Activated naive CD4-positive, alpha-beta T cell treated with anti-CD3 and anti-CD28 coated beads, Interleukin-2, amount 10 ng/mL, durations not matched to agents 7 days and 5 days (primary cell): ENCODE results near the gene ADD3.
"Not testable (repeated sequence)": the region's sequence is repeated elsewhere in the genome, so short reads cannot be mapped to it uniquely, and the experiment has no call there.

Source experiments
- CTCF ChIA-PET: fragments of 350-600 bp; sonication (Branson Sonifier 250); formaldehyde crosslinking; loops from one replicate; lab custom pipeline; 2021; ENCODE audit warnings: antibody characterized with exemption; lab: Charles Lee
- DNase-seq: peaks from one replicate; pipeline ENCODE4 v3.0.0-alpha.2; 2020
- H3K27ac Mint-ChIP-seq: one replicate; pipeline ENCODE4 v1.8.0; 2021; ENCODE audit warnings: mild to moderate bottlenecking, moderate library complexity, mixed read lengths
- H3K27me3 Mint-ChIP-seq: one replicate; pipeline ENCODE4 v1.8.0; 2021; ENCODE audit warnings: mild to moderate bottlenecking, mixed read lengths
- H3K36me3 Mint-ChIP-seq: one replicate; pipeline ENCODE4 v1.8.0; 2021; ENCODE audit warnings: mixed read lengths
- H3K4me1 Mint-ChIP-seq: one replicate; pipeline ENCODE4 v1.8.0; 2021; ENCODE audit warnings: mixed read lengths
- H3K4me3 Mint-ChIP-seq: one replicate; pipeline ENCODE4 v1.8.0; 2021; ENCODE audit warnings: mild to moderate bottlenecking, moderate library complexity, mixed read lengths
- H3K9me3 Mint-ChIP-seq: one replicate; pipeline ENCODE4 v1.8.0; 2021; ENCODE audit warnings: mixed read lengths

The ADD3 gene

GRCh38 chr10:110040767-110041478 is 33.1 kb downstream of the ADD3 start:
- CTCF ChIA-PET, result no interaction called here
- no peak overlapping the region for H3K27ac Mint-ChIP-seq
- H3K9me3 Mint-ChIP-seq, result peaks cover 2% of the 10 kb centered on the region
- H3K27me3 Mint-ChIP-seq, result no peaks in the 10 kb centered on the region
- peaks cover 25% of the 10 kb centered on the region for H3K36me3 Mint-ChIP-seq
- no peak for DNase-seq
- H3K4me3 Mint-ChIP-seq, result no peak overlapping the region
- H3K4me1 Mint-ChIP-seq, result peaks cover 49% of the 10 kb centered on the region

GRCh38 chr10:110041479-110041829 is 33.7 kb downstream of the ADD3 start:
- CTCF ChIA-PET, result no interaction called here

GRCh38 chr10:110042181-110042580 is 34.4 kb downstream of the ADD3 start:
- peaks cover 41% of the 10 kb centered on the region for H3K4me1 Mint-ChIP-seq
- peaks cover 4% of the 10 kb centered on the region for H3K9me3 Mint-ChIP-seq
- H3K36me3 Mint-ChIP-seq, result peaks cover 32% of the 10 kb centered on the region
- DNase-seq, result no peak
- no peaks in the 10 kb centered on the region for H3K27me3 Mint-ChIP-seq
- no peak overlapping the region for H3K4me3 Mint-ChIP-seq
- H3K27ac Mint-ChIP-seq, result no peak overlapping the region
- CTCF ChIA-PET, result no interaction called here

More at GRCh38 chr10:110041479-110041829, 33.7 kb downstream of the ADD3 start:
- DNase-seq, result no peak
- Mint-ChIP-seq H3K9me3 (peaks cover 2% of the 10 kb centered on the region), H3K27ac (no peak overlapping the region), H3K27me3 (no peaks in the 10 kb centered on the region), H3K4me1 (peaks cover 48% of the 10 kb centered on the region), H3K36me3 (peaks cover 27% of the 10 kb centered on the region), H3K4me3 (no peak overlapping the region)

- peaks cover 8% of the 10 kb centered on the region for H3K9me3 Mint-ChIP-seq
- H3K27ac Mint-ChIP-seq, result no peak overlapping the region
- CTCF ChIA-PET, result no interaction called here
- H3K36me3 Mint-ChIP-seq, result peaks cover 38% of the 10 kb centered on the region
- no peak overlapping the region for H3K4me3 Mint-ChIP-seq
- peaks cover 40% of the 10 kb centered on the region for H3K4me1 Mint-ChIP-seq
- DNase-seq, result no peak
- no peaks in the 10 kb centered on the region for H3K27me3 Mint-ChIP-seq
Observed at GRCh38 chr10:110042891-110043290, 35.1 kb downstream of the ADD3 start.

- H3K27ac Mint-ChIP-seq, result no peak overlapping the region
- no peak overlapping the region for H3K4me3 Mint-ChIP-seq
- H3K9me3 Mint-ChIP-seq, result peaks cover 21% of the 10 kb centered on the region
- no peak for DNase-seq
- H3K4me1 Mint-ChIP-seq, result peaks cover 36% of the 10 kb centered on the region
- CTCF ChIA-PET, result no interaction called here
- H3K36me3 Mint-ChIP-seq, result peaks cover 51% of the 10 kb centered on the region
- no peaks in the 10 kb centered on the region for H3K27me3 Mint-ChIP-seq
Observed at GRCh38 chr10:110044681-110045080, 36.9 kb downstream of the ADD3 start.

- H3K4me3 Mint-ChIP-seq, result no peak overlapping the region
- CTCF ChIA-PET, result interaction anchor here (0.5 kb wide), 1 partner anchor 1376 kb away, joined by 3 read pairs; no protein-coding TSS in a partner anchor
- H3K27me3 Mint-ChIP-seq, result no peaks in the 10 kb centered on the region
- peaks cover 62% of the 10 kb centered on the region for H3K36me3 Mint-ChIP-seq
- H3K4me1 Mint-ChIP-seq, result peaks cover 37% of the 10 kb centered on the region
- H3K9me3 Mint-ChIP-seq, result peaks cover 24% of the 10 kb centered on the region
- no peak for DNase-seq
- no peak overlapping the region for H3K27ac Mint-ChIP-seq
Observed at GRCh38 chr10:110045772-110046171, 38.0 kb downstream of the ADD3 start.

GRCh38 chr10:110048145-110048544 is 40.4 kb downstream of the ADD3 start:
- CTCF ChIA-PET, DNase-seq, H3K4me3 Mint-ChIP-seq, H3K27ac Mint-ChIP-seq, H3K27me3 Mint-ChIP-seq: not testable (repeated sequence)
- peaks cover 24% of the 10 kb centered on the region for H3K9me3 Mint-ChIP-seq
- H3K36me3 Mint-ChIP-seq, result peaks cover 73% of the 10 kb centered on the region
- peaks cover 52% of the 10 kb centered on the region for H3K4me1 Mint-ChIP-seq

GRCh38 chr10:110048781-110049180 is 41.0 kb downstream of the ADD3 start:
- no peak overlapping the region for H3K4me3 Mint-ChIP-seq
- H3K4me1 Mint-ChIP-seq, result peaks cover 48% of the 10 kb centered on the region
- no peak for DNase-seq
- H3K36me3 Mint-ChIP-seq, result peaks cover 67% of the 10 kb centered on the region
- no peaks in the 10 kb centered on the region for H3K27me3 Mint-ChIP-seq
- CTCF ChIA-PET, result no interaction called here
- peaks cover 24% of the 10 kb centered on the region for H3K9me3 Mint-ChIP-seq
- H3K27ac Mint-ChIP-seq, result no peak overlapping the region

GRCh38 chr10:110049889-110050591 is 42.3 kb downstream of the ADD3 start:
- Mint-ChIP-seq H3K9me3 (peaks cover 22% of the 10 kb centered on the region), H3K36me3 (peaks cover 63% of the 10 kb centered on the region), H3K4me1 (peaks cover 50% of the 10 kb centered on the region)
- H3K27ac Mint-ChIP-seq, DNase-seq, H3K4me3 Mint-ChIP-seq, CTCF ChIA-PET, H3K27me3 Mint-ChIP-seq: not testable (repeated sequence)

- H3K4me3 Mint-ChIP-seq, result no peak overlapping the region
- no peak overlapping the region for H3K27ac Mint-ChIP-seq
- H3K36me3 Mint-ChIP-seq, result peaks cover 60% of the 10 kb centered on the region
- H3K9me3 Mint-ChIP-seq, result peaks cover 22% of the 10 kb centered on the region
- no peak for DNase-seq
- CTCF ChIA-PET, result no interaction called here
- H3K27me3 Mint-ChIP-seq, result no peaks in the 10 kb centered on the region
- H3K4me1 Mint-ChIP-seq, result peaks cover 59% of the 10 kb centered on the region
Observed at GRCh38 chr10:110051487-110051886, 43.7 kb downstream of the ADD3 start.

GRCh38 chr10:110052916-110053315 is 45.1 kb downstream of the ADD3 start:
- peaks cover 72% of the 10 kb centered on the region for H3K4me1 Mint-ChIP-seq
- DNase-seq, result no peak
- H3K27me3 Mint-ChIP-seq, result no peaks in the 10 kb centered on the region
- no peak overlapping the region for H3K27ac Mint-ChIP-seq
- H3K4me3 Mint-ChIP-seq, result no peak overlapping the region
- peaks cover 16% of the 10 kb centered on the region for H3K9me3 Mint-ChIP-seq
- peaks cover 51% of the 10 kb centered on the region for H3K36me3 Mint-ChIP-seq
- CTCF ChIA-PET, result interaction anchor here (1.5 kb wide), 1 partner anchor 10 kb away, joined by 3 read pairs; no protein-coding TSS in a partner anchor

GRCh38 chr10:110056822-110057221 is 49.0 kb downstream of the ADD3 start:
- no peak overlapping the region for H3K4me3 Mint-ChIP-seq
- CTCF ChIA-PET, result interaction anchor here (0.7 kb wide), 1 partner anchor 26 kb away, joined by 4 read pairs; no protein-coding TSS in a partner anchor
- no peak for DNase-seq
- H3K4me1 Mint-ChIP-seq, result peaks cover 82% of the 10 kb centered on the region
- no peaks in the 10 kb centered on the region for H3K27me3 Mint-ChIP-seq
- no peak overlapping the region for H3K27ac Mint-ChIP-seq
- H3K36me3 Mint-ChIP-seq, result peaks cover 22% of the 10 kb centered on the region
- no peaks in the 10 kb centered on the region for H3K9me3 Mint-ChIP-seq

GRCh38 chr10:110057456-110057855 is 49.7 kb downstream of the ADD3 start:
- Mint-ChIP-seq H3K27ac (no peak overlapping the region), H3K4me1 (peaks cover 77% of the 10 kb centered on the region), H3K9me3 (no peaks in the 10 kb centered on the region), H3K27me3 (no peaks in the 10 kb centered on the region), H3K4me3 (no peak overlapping the region), H3K36me3 (peaks cover 17% of the 10 kb centered on the region)
- CTCF ChIA-PET, result interaction anchor here (0.7 kb wide), 1 partner anchor 27 kb away, joined by 4 read pairs; no protein-coding TSS in a partner anchor
- no peak for DNase-seq

- DNase-seq, result no peak
- H3K27me3 Mint-ChIP-seq, result no peaks in the 10 kb centered on the region
- H3K36me3 Mint-ChIP-seq, result peaks cover 16% of the 10 kb centered on the region
- peak overlapping the region; percentile 38 for H3K4me3 Mint-ChIP-seq
- peak overlapping the region; percentile 62 for H3K27ac Mint-ChIP-seq
- CTCF ChIA-PET, result interaction anchor here (0.9 kb wide), 1 partner anchor 24 kb away, joined by 5 read pairs; no protein-coding TSS in a partner anchor
- H3K4me1 Mint-ChIP-seq, result peaks cover 77% of the 10 kb centered on the region
- H3K9me3 Mint-ChIP-seq, result no peaks in the 10 kb centered on the region
Observed at GRCh38 chr10:110058212-110058611, 50.4 kb downstream of the ADD3 start.
